NCI-H1105 (cell line): Measurements from ENCODE around the gene FAM168B.

ENCODE experiments used
- DNase-seq: peaks from one replicate; lab custom pipeline; 2025; lab: John Stamatoyannopoulos, UW

The FAM168B gene

GRCh38 chr2:131055169-131056065 lies 37.8 kb downstream of the FAM168B start:
- DNase-seq: no peak

- no peak for DNase-seq
Measured at GRCh38 chr2:131054488-131054887, 38.8 kb downstream of the FAM168B start.

- DNase-seq: no peak
Measured at GRCh38 chr2:131052741-131053263, 40.5 kb downstream of the FAM168B start.

GRCh38 chr2:131050896-131051295 lies 42.4 kb downstream of the FAM168B start:
- DNase-seq: no peak

GRCh38 chr2:131049150-131049718 lies 44.0 kb downstream of the FAM168B start:
- no peak for DNase-seq

GRCh38 chr2:131048641-131049040 lies 44.6 kb downstream of the FAM168B start:
- no peak for DNase-seq

- DNase-seq: no peak
Measured at GRCh38 chr2:131047920-131048560, 45.2 kb downstream of the FAM168B start.

- DNase-seq: no peak
Measured at GRCh38 chr2:131046918-131047652, 46.2 kb downstream of the FAM168B start.

- no peak for DNase-seq
Measured at GRCh38 chr2:131046028-131046917, 47.0 kb downstream of the FAM168B start.

GRCh38 chr2:131045286-131046027 lies 47.8 kb downstream of the FAM168B start:
- no peak for DNase-seq

- DNase-seq: no peak
Measured at GRCh38 chr2:131044757-131045150, 48.5 kb downstream of the FAM168B start.

GRCh38 chr2:131044075-131044756 lies 49.0 kb downstream of the FAM168B start:
- DNase-seq: no peak

- no peak for DNase-seq
Measured at GRCh38 chr2:131043199-131044074, 49.8 kb downstream of the FAM168B start.

- no peak for DNase-seq
Measured at GRCh38 chr2:131042148-131042775, 51.0 kb downstream of the FAM168B start.

- DNase-seq: no peak
Measured at GRCh38 chr2:131041402-131042147, 51.7 kb downstream of the FAM168B start.

GRCh38 chr2:131040661-131041401 lies 52.4 kb downstream of the FAM168B start:
- DNase-seq: no peak
